ENCODE measurements around the gene MS4A6A.
A peak's percentile ranks its signal among the peaks of the same experiment; 100 is the strongest.
"Not testable (repeated sequence)": the region's sequence is repeated elsewhere in the genome, so short reads cannot be mapped to it uniquely, and the experiment has no call there.

The MS4A6A gene, protein sequence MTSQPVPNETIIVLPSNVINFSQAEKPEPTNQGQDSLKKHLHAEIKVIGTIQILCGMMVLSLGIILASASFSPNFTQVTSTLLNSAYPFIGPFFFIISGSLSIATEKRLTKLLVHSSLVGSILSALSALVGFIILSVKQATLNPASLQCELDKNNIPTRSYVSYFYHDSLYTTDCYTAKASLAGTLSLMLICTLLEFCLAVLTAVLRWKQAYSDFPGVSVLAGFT

DNA sequence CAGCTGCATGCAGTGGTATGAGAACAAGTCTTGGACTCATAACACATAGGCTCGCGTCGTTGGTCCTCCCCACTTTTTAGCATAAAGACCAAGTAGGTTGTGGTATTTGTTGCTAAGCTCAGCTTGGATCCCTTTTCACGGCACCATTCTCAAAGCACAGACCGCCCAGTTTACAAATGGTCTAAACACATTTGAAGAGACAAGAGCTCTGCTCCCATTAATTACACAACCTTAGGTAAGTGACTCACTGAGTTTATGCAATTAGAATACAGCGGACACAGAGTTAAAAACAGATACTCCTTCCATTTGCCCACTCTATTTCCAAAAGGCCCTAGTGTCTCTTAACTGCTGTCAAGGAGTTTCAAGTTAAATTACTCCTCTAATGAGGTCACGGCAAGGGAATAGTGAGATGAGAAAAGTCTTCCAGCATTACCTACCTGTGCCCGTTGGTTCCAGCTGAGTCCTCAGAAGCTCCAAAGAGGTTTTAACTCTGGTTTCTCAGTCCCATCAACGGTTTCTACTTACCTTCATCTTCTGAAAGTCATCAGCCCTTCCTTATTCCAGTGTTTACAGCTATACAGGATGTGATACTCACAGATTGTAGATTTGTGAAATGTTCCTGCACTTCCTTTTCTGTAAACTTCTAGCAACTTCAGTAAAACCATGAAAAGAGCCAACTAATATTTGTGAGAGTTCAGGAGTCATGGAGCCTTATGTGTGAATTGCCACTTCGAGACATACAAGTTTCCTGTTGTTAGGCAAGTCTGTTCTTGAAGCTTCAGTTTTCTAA, at the start of gene MS4A6A:
Gene MS4A6A (minus strand): TSS at position 543 of the 790 bp plus-strand sequence. CDS start 1,356 bp downstream, outside the sequence.
- peak; percentile 89 for DNase-seq

GRCh38 chr11:60230681-60231080, 47.8 kb upstream of the MS4A6A start:
- DNase-seq: peak; percentile 26

GRCh38 chr11:60222141-60222540, 39.3 kb upstream of the MS4A6A start:
- DNase-seq: no peak

- no peak for DNase-seq
These were observed 38.8 kb upstream of the MS4A6A start for GRCh38 chr11:60221692-60222091.

GRCh38 chr11:60221181-60221580, 38.3 kb upstream of the MS4A6A start:
- DNase-seq: peak; percentile 73

DNA sequence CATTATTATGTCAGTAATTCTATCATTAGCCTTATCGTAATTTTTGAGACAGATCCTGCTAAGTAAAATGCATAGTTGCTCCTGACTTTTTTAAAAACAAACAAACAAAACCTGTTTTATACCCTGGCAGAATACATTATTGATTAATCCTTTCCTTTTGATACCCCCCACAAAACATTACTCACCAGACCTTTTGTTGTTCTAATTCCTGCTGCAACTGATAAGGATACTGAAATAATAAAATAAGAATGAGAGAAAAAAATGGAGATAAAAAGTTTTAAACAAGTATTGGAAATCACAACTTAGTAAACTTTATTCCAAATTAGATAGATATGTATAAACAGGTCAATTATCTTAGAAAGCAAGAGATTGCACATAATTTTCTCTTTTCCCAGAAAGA, 31.5 kb upstream of the MS4A6A start:
- DNase-seq: no peak

DNA sequence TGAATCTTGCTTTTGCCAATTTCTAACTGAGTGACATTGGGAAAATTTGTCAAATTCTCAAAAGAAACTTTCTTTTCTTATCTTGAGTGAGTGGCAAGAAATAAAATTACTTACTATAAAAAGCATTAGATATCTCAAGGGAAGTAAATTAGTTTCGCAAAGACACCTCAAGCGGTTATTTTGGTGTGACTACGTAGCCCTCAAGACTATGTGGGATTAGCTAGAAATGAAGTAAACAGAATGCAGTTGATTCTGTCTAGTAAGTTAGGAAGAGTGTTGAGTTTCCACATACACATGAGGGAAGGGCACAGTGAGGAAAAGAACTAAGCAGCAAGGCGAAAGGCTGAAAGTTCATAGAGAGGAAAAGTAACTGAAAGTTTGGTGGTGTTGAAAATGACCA, 28.3 kb upstream of the MS4A6A start:
- peak; percentile 44 for DNase-seq

DNA sequence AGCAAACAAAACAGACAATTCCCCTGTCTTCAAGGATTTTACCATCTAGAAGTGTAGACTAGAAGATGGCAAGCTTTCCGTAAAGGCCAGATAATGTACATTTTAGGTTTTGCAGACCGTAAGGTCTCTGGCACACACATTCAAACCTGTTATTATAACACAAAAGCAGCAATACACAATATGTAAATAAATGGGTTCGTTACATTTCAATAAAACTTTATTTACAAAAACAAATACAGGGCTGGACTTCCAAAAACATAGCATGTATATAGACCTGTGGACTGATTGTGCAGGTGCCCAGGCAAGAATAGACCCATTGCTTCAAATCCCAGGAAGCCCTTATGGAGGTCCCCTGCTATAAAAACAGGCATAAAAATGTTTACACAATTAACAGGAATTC, 27.1 kb upstream of the MS4A6A start:
- no peak for DNase-seq

DNA sequence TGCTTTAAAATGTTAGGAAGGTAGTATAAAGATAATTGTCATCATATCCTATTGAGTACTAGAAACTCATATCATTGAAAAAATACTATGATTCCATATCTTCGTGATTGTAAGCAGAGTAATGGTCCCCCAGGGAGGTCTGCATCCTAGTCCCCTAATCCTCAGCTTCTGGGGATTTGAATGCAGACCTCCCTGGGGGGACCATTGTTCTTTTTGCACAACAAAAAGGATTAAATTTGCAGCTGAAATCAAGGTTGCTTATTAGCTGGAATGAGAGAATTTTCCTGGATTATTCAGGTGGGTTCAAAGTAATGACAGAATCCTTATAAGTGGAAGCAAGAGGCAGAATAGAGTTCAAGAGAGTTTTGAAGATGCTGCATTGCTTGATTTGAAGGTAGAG, 26.1 kb upstream of the MS4A6A start:
- DNase-seq: no peak

DNA sequence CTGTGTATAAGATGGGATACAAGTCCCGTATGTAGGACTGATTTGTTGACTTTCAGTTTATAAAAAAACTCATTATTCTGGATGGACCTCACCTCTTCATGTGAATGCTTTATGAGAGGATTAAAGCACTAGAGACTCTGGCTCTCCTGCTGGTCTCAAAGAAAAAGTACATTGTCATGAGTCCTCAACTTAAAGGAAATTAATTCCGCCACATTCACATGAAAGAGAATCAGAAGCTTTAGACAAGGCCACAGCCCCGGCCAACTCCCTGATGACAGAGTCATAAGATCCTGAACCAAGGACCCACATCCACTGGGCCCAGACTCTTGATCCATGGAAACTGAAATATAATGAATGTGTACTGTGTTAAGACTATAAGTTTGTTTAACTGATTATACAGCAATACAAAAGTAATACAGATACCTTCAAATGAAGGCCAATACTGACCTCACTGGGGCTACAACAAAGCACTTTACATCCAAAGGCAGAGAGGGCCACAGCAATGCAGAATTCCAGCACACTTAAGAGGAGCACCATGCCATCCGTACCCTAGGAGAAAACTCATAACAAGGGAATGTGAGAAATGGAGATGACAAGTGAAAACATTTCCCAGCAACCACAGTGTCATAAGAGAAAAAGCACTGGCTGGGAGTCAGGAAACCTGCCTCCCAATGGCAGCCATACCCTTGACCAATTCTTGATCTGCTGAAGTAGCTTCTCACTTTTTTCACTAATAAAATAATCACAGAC, 25.4 kb upstream of the MS4A6A start:
- no peak for DNase-seq

DNA sequence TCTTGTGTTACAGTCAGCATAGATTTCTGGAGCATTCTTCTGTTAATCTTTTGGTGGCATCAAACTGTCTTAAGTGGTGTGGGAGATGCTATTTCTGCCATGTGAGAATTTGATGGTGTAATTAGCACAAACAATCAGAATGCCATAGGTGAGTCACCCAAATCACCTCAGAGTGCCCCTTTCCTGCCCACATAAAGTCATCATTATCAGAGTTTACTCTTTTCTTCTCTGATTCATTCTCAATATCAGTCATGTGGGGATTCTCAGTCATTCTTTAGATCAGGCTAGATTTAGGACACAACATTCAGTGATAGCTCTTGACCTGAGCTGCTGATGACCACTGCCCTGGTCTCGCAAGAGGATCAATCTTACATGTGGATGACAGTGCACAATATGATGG, 23.7 kb upstream of the MS4A6A start:
- DNase-seq: no peak

- peak; percentile 84 for DNase-seq
These were observed 22.0 kb upstream of the MS4A6A start for GRCh38 chr11:60204922-60205321.

DNA sequence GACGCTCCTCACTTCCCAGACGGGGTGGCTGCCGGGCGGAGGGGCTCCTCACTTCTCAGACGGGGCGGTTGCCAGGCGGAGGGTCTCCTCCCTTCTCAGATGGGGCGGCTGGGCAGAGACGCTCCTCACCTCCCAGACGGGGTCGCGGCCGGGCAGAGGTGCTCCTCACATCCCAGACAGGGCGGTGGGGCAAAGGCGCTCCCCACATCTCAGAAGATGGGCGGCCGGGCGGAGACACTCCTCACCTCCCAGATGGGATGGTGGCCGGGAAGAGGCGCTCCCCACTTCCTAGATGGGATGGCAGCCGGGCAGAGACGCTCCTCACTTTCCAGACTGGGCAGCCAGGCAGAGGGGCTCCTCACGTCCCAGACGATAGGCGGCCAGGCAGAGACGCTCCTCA, 18.5 kb upstream of the MS4A6A start:
- not testable (repeated sequence) for DNase-seq

- DNase-seq: no peak
These were observed 14.6 kb upstream of the MS4A6A start for GRCh38 chr11:60197442-60197841.

DNA sequence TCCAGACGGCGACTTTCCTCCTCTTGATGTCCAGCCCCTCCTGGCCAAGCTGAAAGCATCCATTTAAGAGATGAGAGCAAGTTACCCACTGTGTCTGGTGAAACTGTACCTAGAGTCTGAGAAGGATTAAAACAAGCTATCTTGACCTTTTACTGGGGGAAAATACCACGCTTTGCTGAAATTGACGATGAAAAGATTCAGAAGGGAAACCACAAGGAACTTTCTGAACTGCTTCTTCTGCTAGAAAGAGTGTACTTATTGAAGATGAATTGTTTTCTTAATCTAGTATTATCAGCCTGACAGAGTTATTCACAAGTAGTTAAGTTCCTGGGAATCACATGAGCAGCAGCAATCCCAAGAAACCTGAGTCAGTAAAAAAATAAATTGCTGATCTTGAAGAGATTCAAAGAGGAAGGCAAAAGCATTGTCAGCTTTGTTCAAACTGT, 13.1 kb upstream of the MS4A6A start:
- peak; percentile 53 for DNase-seq

DNA sequence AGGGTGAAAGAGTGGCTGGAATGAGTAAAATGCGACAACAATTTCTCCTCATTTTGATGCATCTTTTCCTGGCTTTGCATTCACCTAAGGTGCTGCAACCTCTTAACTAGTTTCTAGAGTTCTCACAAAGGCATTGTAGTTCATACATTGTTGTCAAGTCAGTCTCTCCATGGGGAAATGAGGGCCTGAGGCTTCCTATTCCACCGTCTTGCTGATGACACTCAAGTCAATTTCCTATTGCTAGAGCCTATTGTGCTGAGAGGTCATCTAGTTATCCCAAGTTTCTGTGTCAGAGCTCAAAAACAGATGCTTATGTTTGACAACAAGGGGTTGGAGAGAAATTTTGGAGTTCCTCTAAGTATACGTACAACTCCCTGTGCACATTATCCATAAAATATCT, 11.6 kb upstream of the MS4A6A start:
- DNase-seq: peak; percentile 56

DNA sequence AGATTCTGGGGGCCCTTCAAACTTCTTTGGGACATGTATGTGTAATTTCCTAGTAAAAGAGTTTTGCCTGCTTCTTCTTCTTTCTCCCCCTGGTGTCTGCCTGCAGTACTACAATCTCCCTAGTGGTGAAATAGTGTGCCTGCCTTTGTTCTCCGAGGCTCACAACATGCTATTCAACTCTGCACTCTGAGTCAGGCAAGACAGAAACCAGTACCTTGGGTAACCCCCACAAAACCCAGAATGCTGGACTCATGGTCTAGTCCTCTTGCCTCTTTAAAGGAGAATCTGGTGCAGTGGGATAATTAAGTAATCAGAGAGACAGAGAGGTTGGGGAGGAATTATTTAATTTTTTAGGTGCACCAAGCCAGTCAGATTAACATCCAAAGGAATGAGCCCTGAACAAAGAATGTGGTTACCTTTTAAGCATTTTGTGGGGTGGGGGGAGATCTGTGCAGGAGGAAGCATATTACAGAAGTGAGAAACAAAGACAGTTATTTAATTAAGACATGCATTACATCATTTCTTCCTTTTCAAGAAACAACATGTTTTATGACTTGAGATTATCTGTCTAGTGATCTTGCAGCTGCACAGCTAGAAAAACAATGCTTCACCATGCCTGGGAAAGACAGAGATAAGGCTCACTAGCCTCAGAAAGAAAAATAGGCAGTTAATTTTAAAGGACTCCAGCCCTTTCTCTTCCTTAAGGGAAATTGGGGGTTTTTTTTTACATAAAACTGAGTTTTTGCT, 11.0 kb upstream of the MS4A6A start:
- DNase-seq: peak; percentile 99

DNA sequence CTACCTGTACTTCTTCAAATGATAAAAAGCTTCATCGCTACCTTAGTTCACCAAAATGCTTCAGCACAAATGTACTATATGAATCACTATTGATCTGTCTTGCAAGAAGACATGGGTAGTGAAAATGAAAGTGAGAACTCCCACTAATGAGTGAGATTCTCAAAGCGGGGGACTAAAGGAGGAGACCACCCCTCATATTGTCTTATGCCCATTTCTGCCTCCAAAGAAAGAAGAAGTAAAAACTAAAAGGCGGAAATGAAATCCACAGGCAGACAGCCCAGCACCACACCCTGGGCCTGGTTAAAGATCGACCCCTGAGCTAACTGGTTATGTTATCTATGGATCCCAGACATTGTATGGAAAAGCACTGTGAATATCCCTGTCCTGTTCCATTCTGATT, 9.7 kb upstream of the MS4A6A start:
- peak; percentile 78 for DNase-seq

GRCh38 chr11:60188481-60188880, 5.6 kb upstream of the MS4A6A start:
- DNase-seq: peak; percentile 93

- peak; percentile 46 for DNase-seq
These were observed 3.2 kb upstream of the MS4A6A start for GRCh38 chr11:60186128-60186527.

- not testable (repeated sequence) for DNase-seq
These were observed 2.6 kb upstream of the MS4A6A start for GRCh38 chr11:60185512-60185827.

GRCh38 chr11:60184824-60185511, 2.1 kb upstream of the MS4A6A start:
- DNase-seq: peak; percentile 100
